ENCODE results near the gene OR2T11. TPM values are rescaled to one million over a fixed set of nuclear protein-coding genes. Genes with fewer than 3 reads are reported as not detected.
"Not testable (repeated sequence)": the region's sequence is repeated elsewhere in the genome, so short reads cannot be mapped to it uniquely, and the experiment has no call there.

OR2T11 gene
- polyA plus RNA-seq (2013, experiment 1 of 2) = not detected
- polyA plus RNA-seq (2013, experiment 2 of 2) = not detected

- H3K9me3 ChIP-seq (ENCODE audit: control insufficient read depth, low read length); H2BK15ac ChIP-seq (ENCODE audit: low read depth, poor library complexity, severe bottlenecking); DNase-seq; H3K9ac ChIP-seq (ENCODE audit: low read length); H4K8ac ChIP-seq (ENCODE audit: low read length); H3K4me1 ChIP-seq (ENCODE audit: control insufficient read depth, insufficient read depth, low read depth, low read length); H2BK5ac ChIP-seq (ENCODE audit: low read depth, low read length, poor library complexity, severe bottlenecking); H3K14ac ChIP-seq (ENCODE audit: low read length in 2 of 2); H2AK5ac ChIP-seq (ENCODE audit: low read length, severe bottlenecking); H2BK12ac ChIP-seq (ENCODE audit: low read length in 2 of 2); H2BK120ac ChIP-seq (ENCODE audit: low read depth, low read length); H3K4me2 ChIP-seq (ENCODE audit: low read length, poor library complexity, severe bottlenecking); H3K27ac ChIP-seq (ENCODE audit: low read length, poor library complexity, severe bottlenecking); H2AFZ ChIP-seq (ENCODE audit: low read depth, low read length); H3K18ac ChIP-seq (ENCODE audit: low read depth in 1 of 2, low read length in 2 of 2); H4K91ac ChIP-seq (ENCODE audit: low read length); H3K36me3 ChIP-seq (ENCODE audit: control insufficient read depth in 1 of 2, insufficient read depth in 2 of 2, low read depth in 1 of 2, low read length in 2 of 2); H3K4ac ChIP-seq (ENCODE audit: low read depth in 1 of 2, low read length in 2 of 2); H3K23ac ChIP-seq (ENCODE audit: low read length in 2 of 2); H3K4me3 ChIP-seq (ENCODE audit: insufficient read depth in 1 of 2, low read depth in 1 of 2, low read length in 2 of 2); H3K27me3 ChIP-seq (ENCODE audit: control insufficient read depth in 1 of 2, insufficient read depth in 1 of 2, low read length in 2 of 2); H3K79me1 ChIP-seq (replicated peaks; ENCODE audit: low read length, poor library complexity, severe bottlenecking): not testable (repeated sequence)
- no CpG with 5 or more reads among the region's 2 CpGs for WGBS
Observed at GRCh38 chr1:248634991-248635390, at the start of gene OR2T11. Gene OR2T11 (minus strand): TSS chr1:248635091. CDS start chr1:248627128, 7,963 bp downstream.

- H2AK5ac ChIP-seq (ENCODE audit: low read length, severe bottlenecking) = no peak overlapping the region
- no peak overlapping the region for H2BK120ac ChIP-seq (ENCODE audit: low read depth, low read length)
- no peak overlapping the region for H3K4me2 ChIP-seq (ENCODE audit: low read length, poor library complexity, severe bottlenecking)
- H3K27me3 ChIP-seq (ENCODE audit: control insufficient read depth in 1 of 2, insufficient read depth in 1 of 2, low read length in 2 of 2) = no peaks in the 10 kb centered on the region
- H4K8ac ChIP-seq (ENCODE audit: low read length) = no peak overlapping the region
- no peak overlapping the region for H3K18ac ChIP-seq (ENCODE audit: low read depth in 1 of 2, low read length in 2 of 2)
- no peak overlapping the region for H3K27ac ChIP-seq (ENCODE audit: low read length, poor library complexity, severe bottlenecking)
- DNase-seq = no peak
- H3K4me1 ChIP-seq (ENCODE audit: control insufficient read depth, insufficient read depth, low read depth, low read length) = no peaks in the 10 kb centered on the region
- H3K4me3 ChIP-seq (ENCODE audit: insufficient read depth in 1 of 2, low read depth in 1 of 2, low read length in 2 of 2) = no peak overlapping the region
- no peak overlapping the region for H2BK12ac ChIP-seq (ENCODE audit: low read length in 2 of 2)
- H3K9ac ChIP-seq (ENCODE audit: low read length) = no peak overlapping the region
- H4K91ac ChIP-seq (ENCODE audit: low read length) = no peak overlapping the region
- H3K14ac ChIP-seq (ENCODE audit: low read length in 2 of 2) = no peak overlapping the region
- H3K79me1 ChIP-seq (replicated peaks; ENCODE audit: low read length, poor library complexity, severe bottlenecking) = no peaks in the 10 kb centered on the region
- peaks cover 24% of the 10 kb centered on the region for H3K9me3 ChIP-seq (ENCODE audit: control insufficient read depth, low read length)
- H2AFZ ChIP-seq (ENCODE audit: low read depth, low read length) = no peak overlapping the region
- H3K23ac ChIP-seq (ENCODE audit: low read length in 2 of 2) = no peak overlapping the region
- no peak overlapping the region for H2BK15ac ChIP-seq (ENCODE audit: low read depth, poor library complexity, severe bottlenecking)
- H3K36me3 ChIP-seq (ENCODE audit: control insufficient read depth in 1 of 2, insufficient read depth in 2 of 2, low read depth in 1 of 2, low read length in 2 of 2) = no peaks in the 10 kb centered on the region
- WGBS = 83% methylated on average over 8 of the region's 8 CpGs
- no peak overlapping the region for H2BK5ac ChIP-seq (ENCODE audit: low read depth, low read length, poor library complexity, severe bottlenecking)
- H3K4ac ChIP-seq (ENCODE audit: low read depth in 1 of 2, low read length in 2 of 2) = no peak overlapping the region
Observed at GRCh38 chr1:248681651-248682050, 46.8 kb upstream of the OR2T11 start.

GRCh38 chr1:248670003-248670402 is 35.1 kb upstream of the OR2T11 start:
- H3K4me1 ChIP-seq (ENCODE audit: control insufficient read depth, insufficient read depth, low read depth, low read length) = no peaks in the 10 kb centered on the region
- WGBS = 38% methylated on average over 1 of the region's 1 CpG
- H3K9ac ChIP-seq (ENCODE audit: low read length) = no peak overlapping the region

GRCh38 chr1:248663453-248664328 is 28.8 kb upstream of the OR2T11 start:
- not testable (repeated sequence) for H2BK12ac ChIP-seq (ENCODE audit: low read length in 2 of 2); H2BK15ac ChIP-seq (ENCODE audit: low read depth, poor library complexity, severe bottlenecking); H2BK5ac ChIP-seq (ENCODE audit: low read depth, low read length, poor library complexity, severe bottlenecking); H3K4me3 ChIP-seq (ENCODE audit: insufficient read depth in 1 of 2, low read depth in 1 of 2, low read length in 2 of 2); H3K4ac ChIP-seq (ENCODE audit: low read depth in 1 of 2, low read length in 2 of 2); H2AK5ac ChIP-seq (ENCODE audit: low read length, severe bottlenecking); H3K4me2 ChIP-seq (ENCODE audit: low read length, poor library complexity, severe bottlenecking); H3K9ac ChIP-seq (ENCODE audit: low read length); H4K8ac ChIP-seq (ENCODE audit: low read length); H2BK120ac ChIP-seq (ENCODE audit: low read depth, low read length); H3K36me3 ChIP-seq (ENCODE audit: control insufficient read depth in 1 of 2, insufficient read depth in 2 of 2, low read depth in 1 of 2, low read length in 2 of 2); H3K27ac ChIP-seq (ENCODE audit: low read length, poor library complexity, severe bottlenecking); H3K18ac ChIP-seq (ENCODE audit: low read depth in 1 of 2, low read length in 2 of 2); H3K27me3 ChIP-seq (ENCODE audit: control insufficient read depth in 1 of 2, insufficient read depth in 1 of 2, low read length in 2 of 2); H3K79me1 ChIP-seq (replicated peaks; ENCODE audit: low read length, poor library complexity, severe bottlenecking); H3K23ac ChIP-seq (ENCODE audit: low read length in 2 of 2); H4K91ac ChIP-seq (ENCODE audit: low read length); H3K9me3 ChIP-seq (ENCODE audit: control insufficient read depth, low read length); H3K14ac ChIP-seq (ENCODE audit: low read length in 2 of 2); DNase-seq; H3K4me1 ChIP-seq (ENCODE audit: control insufficient read depth, insufficient read depth, low read depth, low read length); H2AFZ ChIP-seq (ENCODE audit: low read depth, low read length)
- WGBS = 60% methylated on average over 4 of the region's 5 CpGs

More at GRCh38 chr1:248670003-248670402, 35.1 kb upstream of the OR2T11 start:
- no peak overlapping the region for H4K8ac ChIP-seq (ENCODE audit: low read length)
- peaks cover 31% of the 10 kb centered on the region for H3K9me3 ChIP-seq (ENCODE audit: control insufficient read depth, low read length)
- H3K79me1 ChIP-seq (replicated peaks; ENCODE audit: low read length, poor library complexity, severe bottlenecking) = no peaks in the 10 kb centered on the region
- DNase-seq = no peak
- H3K27ac ChIP-seq (ENCODE audit: low read length, poor library complexity, severe bottlenecking) = no peak overlapping the region
- H4K91ac ChIP-seq (ENCODE audit: low read length) = no peak overlapping the region
- no peaks in the 10 kb centered on the region for H3K36me3 ChIP-seq (ENCODE audit: control insufficient read depth in 1 of 2, insufficient read depth in 2 of 2, low read depth in 1 of 2, low read length in 2 of 2)
- no peaks in the 10 kb centered on the region for H3K27me3 ChIP-seq (ENCODE audit: control insufficient read depth in 1 of 2, insufficient read depth in 1 of 2, low read length in 2 of 2)
- no peak overlapping the region for H3K23ac ChIP-seq (ENCODE audit: low read length in 2 of 2)
- H2AK5ac ChIP-seq (ENCODE audit: low read length, severe bottlenecking) = no peak overlapping the region
- H2BK15ac ChIP-seq (ENCODE audit: low read depth, poor library complexity, severe bottlenecking) = no peak overlapping the region
- H3K4me3 ChIP-seq (ENCODE audit: insufficient read depth in 1 of 2, low read depth in 1 of 2, low read length in 2 of 2) = no peak overlapping the region
- no peak overlapping the region for H2AFZ ChIP-seq (ENCODE audit: low read depth, low read length)
- H2BK5ac ChIP-seq (ENCODE audit: low read depth, low read length, poor library complexity, severe bottlenecking) = no peak overlapping the region
- H3K4ac ChIP-seq (ENCODE audit: low read depth in 1 of 2, low read length in 2 of 2) = no peak overlapping the region
- H3K18ac ChIP-seq (ENCODE audit: low read depth in 1 of 2, low read length in 2 of 2) = no peak overlapping the region
- no peak overlapping the region for H2BK12ac ChIP-seq (ENCODE audit: low read length in 2 of 2)
- H3K14ac ChIP-seq (ENCODE audit: low read length in 2 of 2) = no peak overlapping the region
- no peak overlapping the region for H3K4me2 ChIP-seq (ENCODE audit: low read length, poor library complexity, severe bottlenecking)
- H2BK120ac ChIP-seq (ENCODE audit: low read depth, low read length) = no peak overlapping the region

All from mesenchymal stem cell (in vitro differentiated cells and primary cell).